ENCODE data around the gene CNPY2.
"Not testable (repeated sequence)": the region's sequence is repeated elsewhere in the genome, so short reads cannot be mapped to it uniquely, and the experiment has no call there.

The CNPY2 gene

GRCh38 chr12:56297400-56297799 lies 18.4 kb downstream of the CNPY2 start:
- no peak for TF ChIP-seq CTCF (IDR thresholded peaks at IDR 0.05; ENCODE audit: extremely low read depth, insufficient read depth, missing control alignments)
- in situ Hi-C loops (cut with MboI; ENCODE audit: low pct_unique_long_range_greater_than_20kb, low sequenced_read_pairs, unreplicated experiment): no loop called here
- DNase-seq (ENCODE audit: low spot score): no peak

GRCh38 chr12:56296295-56296694 lies 19.5 kb downstream of the CNPY2 start:
- no peak for TF ChIP-seq CTCF (IDR thresholded peaks at IDR 0.05; ENCODE audit: extremely low read depth, insufficient read depth, missing control alignments)
- in situ Hi-C loops (cut with MboI; ENCODE audit: low pct_unique_long_range_greater_than_20kb, low sequenced_read_pairs, unreplicated experiment): no loop called here

GRCh38 chr12:56293795-56294194 lies 22.0 kb downstream of the CNPY2 start:
- DNase-seq (ENCODE audit: low spot score): no peak
- TF ChIP-seq CTCF (IDR thresholded peaks at IDR 0.05; ENCODE audit: extremely low read depth, insufficient read depth, missing control alignments): no peak
- in situ Hi-C loops (cut with MboI; ENCODE audit: low pct_unique_long_range_greater_than_20kb, low sequenced_read_pairs, unreplicated experiment): no loop called here

More at GRCh38 chr12:56296295-56296694, 19.5 kb downstream of the CNPY2 start:
- DNase-seq (ENCODE audit: low spot score): no peak

GRCh38 chr12:56288705-56289387 lies 26.9 kb downstream of the CNPY2 start:
- no peak for TF ChIP-seq CTCF (IDR thresholded peaks at IDR 0.05; ENCODE audit: extremely low read depth, insufficient read depth, missing control alignments)

GRCh38 chr12:56286044-56286830 lies 29.6 kb downstream of the CNPY2 start:
- DNase-seq (ENCODE audit: low spot score): no peak
- in situ Hi-C loops (cut with MboI; ENCODE audit: low pct_unique_long_range_greater_than_20kb, low sequenced_read_pairs, unreplicated experiment): no loop called here
- TF ChIP-seq CTCF (IDR thresholded peaks at IDR 0.05; ENCODE audit: extremely low read depth, insufficient read depth, missing control alignments): no peak

More at GRCh38 chr12:56288705-56289387, 26.9 kb downstream of the CNPY2 start:
- in situ Hi-C loops (cut with MboI; ENCODE audit: low pct_unique_long_range_greater_than_20kb, low sequenced_read_pairs, unreplicated experiment): no loop called here
- DNase-seq (ENCODE audit: low spot score): no peak

- DNase-seq (ENCODE audit: low spot score); in situ Hi-C loops (cut with MboI; ENCODE audit: low pct_unique_long_range_greater_than_20kb, low sequenced_read_pairs, unreplicated experiment): not testable (repeated sequence)
Measured at GRCh38 chr12:56284263-56284662, 31.5 kb downstream of the CNPY2 start.

- in situ Hi-C loops (cut with MboI; ENCODE audit: low pct_unique_long_range_greater_than_20kb, low sequenced_read_pairs, unreplicated experiment): no loop called here
- no peak for TF ChIP-seq CTCF (IDR thresholded peaks at IDR 0.05; ENCODE audit: extremely low read depth, insufficient read depth, missing control alignments)
- DNase-seq (ENCODE audit: low spot score): no peak
Measured at GRCh38 chr12:56282579-56282978, 33.2 kb downstream of the CNPY2 start.

Data from GM13977 (cell line).